ENCODE measurements around the gene HTRA1. TPM values are rescaled to one million over a fixed set of nuclear protein-coding genes. Genes with fewer than 3 reads are reported as not detected.
A peak's percentile ranks its signal among the peaks of the same experiment; 100 is the strongest.

HTRA1 gene
- total RNA-seq, 2 donors from 2014 or later: 14.6 to 37.0 TPM

DNA sequence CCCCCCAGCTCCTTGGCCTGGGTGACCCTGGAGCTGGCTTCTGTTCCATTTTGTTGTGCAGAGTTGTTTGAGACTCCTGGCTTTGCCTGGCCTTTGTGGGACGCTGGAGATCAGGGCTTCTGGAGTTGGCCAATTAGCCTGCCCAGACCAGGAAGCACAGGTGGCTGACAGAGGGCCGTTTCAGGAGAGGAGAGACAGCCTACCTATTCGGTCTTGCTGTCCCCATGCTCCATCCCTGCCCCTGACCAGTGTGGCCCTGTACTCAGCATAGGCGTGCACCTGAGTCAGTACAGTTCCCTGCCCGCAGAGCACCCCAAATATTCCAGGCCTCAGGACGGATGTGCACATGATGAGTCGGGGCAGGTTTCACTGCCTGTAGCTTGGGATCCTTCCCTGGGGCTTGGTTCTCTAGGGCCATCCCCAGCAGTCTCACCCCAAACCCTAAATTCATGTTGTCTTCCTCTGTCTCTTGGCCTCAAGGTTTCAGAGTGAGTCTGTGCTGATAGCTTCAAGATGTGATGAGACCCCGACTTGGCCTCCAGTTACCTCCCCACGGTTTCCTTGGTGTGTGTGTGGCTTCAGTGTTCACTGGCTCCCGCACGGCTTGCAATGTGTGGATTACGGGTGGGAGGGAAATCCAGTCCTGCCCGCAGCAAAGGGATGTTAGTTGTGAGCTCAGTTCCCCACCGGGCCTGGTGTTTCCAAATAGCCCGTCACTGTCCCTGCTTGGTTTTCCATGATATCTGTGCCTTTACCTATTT lies 44.7 kb downstream of the HTRA1 start:
- ATAC-seq: no peak
- intact Hi-C loops (cut with DNase I, micrococcal nuclease): no loop called here
- no peak for DNase-seq

DNA sequence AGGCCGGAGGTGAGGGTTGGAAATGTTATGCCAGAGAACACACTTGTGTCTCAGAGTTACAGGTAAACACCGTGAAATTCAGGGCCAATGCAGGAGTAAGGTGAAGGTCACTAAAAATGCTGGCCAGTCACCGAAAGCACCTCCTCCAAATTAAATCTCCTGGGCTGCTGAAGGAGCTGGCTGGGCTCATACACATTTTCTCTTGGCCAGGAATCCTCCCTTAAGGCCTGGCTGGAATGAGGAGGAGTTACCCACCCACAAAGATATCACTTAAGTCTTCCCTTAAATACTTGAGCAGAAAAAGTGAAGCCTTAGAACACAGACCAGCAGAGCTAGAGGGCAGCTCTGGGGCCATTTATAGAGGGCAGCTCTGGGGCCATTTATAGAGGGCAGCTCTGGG lies 46.3 kb downstream of the HTRA1 start:
- intact Hi-C loops (cut with DNase I, micrococcal nuclease): no loop called here
- ATAC-seq: no peak
- DNase-seq: no peak

DNA sequence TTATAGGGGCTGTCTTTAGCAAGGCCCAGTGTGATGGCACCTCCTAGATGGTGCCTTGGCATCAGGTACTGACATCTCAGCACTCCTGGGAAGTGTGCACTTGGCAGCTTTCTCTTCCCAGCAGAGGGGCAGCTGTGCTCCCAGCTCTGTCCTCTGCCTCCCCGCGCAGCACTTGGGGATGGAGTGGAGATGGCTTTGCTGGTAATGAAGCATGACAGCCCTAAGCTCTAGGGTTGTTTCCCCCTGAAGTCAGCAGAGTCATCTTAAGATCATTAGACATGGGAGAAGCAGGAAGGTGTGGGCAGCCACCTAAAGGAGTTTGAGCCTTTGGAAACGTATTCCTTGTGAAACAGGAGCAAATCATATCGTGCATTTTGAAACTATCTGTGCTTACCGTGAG lies 46.7 kb downstream of the HTRA1 start:
- intact Hi-C loops (cut with DNase I, micrococcal nuclease): no loop called here
- DNase-seq: no peak
- no peak for ATAC-seq

DNA sequence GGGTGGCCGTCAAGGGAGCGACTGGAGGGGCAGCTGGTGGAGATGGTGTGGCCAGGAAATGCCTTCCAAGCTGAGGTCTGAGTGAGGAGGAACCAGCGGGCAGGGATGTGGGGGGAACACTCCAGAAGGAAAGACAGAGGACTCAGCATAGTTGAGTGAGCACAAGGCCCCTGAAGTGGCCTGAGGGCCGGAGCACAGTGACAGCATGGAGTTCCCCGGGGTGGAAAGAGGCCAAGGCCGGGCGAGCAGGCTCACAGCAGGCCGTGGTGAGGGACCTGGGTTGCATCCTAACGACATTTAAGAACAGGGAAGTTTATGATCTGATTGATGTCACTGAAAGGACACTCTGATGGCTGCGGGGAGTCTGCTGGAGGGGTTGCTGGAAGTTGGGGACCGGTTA lies 48.0 kb downstream of the HTRA1 start:
- intact Hi-C loops (cut with DNase I, micrococcal nuclease): no loop called here
- ATAC-seq: no peak
- DNase-seq: no peak

DNA sequence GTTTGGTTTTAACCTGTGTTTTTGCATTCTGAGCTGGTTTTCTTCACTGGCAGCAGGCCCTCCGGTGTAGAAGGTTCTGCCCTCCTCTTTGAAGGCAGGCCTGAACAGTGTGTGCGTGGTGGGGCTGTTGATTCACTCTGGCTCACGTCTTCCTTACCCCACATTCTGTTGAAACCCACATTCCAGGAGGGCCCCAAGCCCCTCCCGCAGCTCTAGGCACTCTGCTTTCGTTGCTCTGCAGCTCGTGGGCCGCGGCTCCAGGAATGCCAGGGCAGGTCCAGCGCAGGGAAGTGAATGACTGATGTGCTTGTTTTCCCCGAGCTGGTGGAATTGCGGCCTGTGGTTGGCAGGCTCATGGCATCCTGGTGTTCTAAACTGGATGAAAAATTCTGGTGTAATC lies 49.0 kb downstream of the HTRA1 start:
- intact Hi-C loops (cut with DNase I, micrococcal nuclease): no loop called here
- ATAC-seq (no peak), DNase-seq (no peak)

DNA sequence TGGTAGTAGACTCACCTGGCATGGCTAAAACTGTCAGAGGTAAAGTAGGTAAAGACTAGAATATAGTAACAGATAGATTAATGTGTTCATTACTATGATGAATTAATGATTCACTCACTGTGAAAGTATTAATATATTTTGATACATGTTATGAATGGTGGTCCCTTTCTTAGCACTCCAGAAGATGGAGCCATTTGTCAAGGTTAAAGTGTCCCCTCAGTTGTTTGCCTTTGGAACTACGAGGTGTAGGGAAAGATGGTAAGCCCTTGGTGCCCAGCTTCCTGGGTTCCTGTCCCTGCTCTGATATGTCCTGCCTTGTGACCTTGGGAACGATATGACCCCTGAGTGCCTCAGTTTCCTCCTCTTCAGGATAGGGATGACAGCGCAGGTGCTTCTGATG lies 49.4 kb downstream of the HTRA1 start:
- ATAC-seq (no peak), DNase-seq (no peak)
- intact Hi-C loops (cut with DNase I, micrococcal nuclease): no loop called here

DNA sequence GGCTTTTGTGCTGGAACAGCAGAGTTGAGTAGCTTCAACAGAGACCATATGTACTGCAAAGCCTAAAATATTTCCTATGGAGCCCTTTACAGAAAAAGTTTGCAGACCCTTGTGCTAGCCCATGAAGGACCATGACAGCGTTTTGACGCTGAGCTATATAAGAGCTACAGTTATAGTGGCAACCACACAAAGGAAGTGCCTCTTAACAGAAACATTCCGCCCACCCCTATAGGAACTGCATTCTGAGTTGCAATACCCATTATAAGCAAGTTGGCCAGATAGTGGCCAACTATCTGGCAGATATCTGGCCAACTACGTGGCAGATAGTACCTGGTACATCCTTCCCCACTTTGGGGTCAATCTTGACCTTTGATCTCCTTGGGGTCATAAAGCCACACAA lies 51.7 kb downstream of the HTRA1 start:
- DNase-seq (no peak), ATAC-seq (no peak)
- intact Hi-C loops (cut with DNase I, micrococcal nuclease): no loop called here

DNA sequence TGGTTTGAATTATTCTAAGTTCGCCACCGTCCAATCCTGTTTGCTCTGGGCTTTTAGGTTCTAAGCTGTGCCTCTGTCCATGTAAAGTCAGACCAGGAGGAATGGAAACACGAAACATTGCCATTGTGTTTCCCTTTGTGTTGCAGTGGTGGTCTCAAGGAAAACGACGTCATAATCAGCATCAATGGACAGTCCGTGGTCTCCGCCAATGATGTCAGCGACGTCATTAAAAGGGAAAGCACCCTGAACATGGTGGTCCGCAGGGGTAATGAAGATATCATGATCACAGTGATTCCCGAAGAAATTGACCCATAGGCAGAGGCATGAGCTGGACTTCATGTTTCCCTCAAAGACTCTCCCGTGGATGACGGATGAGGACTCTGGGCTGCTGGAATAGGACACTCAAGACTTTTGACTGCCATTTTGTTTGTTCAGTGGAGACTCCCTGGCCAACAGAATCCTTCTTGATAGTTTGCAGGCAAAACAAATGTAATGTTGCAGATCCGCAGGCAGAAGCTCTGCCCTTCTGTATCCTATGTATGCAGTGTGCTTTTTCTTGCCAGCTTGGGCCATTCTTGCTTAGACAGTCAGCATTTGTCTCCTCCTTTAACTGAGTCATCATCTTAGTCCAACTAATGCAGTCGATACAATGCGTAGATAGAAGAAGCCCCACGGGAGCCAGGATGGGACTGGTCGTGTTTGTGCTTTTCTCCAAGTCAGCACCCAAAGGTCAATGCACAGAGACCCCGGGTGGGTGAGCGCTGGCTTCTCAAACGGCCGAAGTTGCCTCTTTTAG lies 52.9 kb downstream of the HTRA1 start:
- intact Hi-C loops (cut with DNase I, micrococcal nuclease): no loop called here
- DNase-seq: no peak
- ATAC-seq: no peak

DNA sequence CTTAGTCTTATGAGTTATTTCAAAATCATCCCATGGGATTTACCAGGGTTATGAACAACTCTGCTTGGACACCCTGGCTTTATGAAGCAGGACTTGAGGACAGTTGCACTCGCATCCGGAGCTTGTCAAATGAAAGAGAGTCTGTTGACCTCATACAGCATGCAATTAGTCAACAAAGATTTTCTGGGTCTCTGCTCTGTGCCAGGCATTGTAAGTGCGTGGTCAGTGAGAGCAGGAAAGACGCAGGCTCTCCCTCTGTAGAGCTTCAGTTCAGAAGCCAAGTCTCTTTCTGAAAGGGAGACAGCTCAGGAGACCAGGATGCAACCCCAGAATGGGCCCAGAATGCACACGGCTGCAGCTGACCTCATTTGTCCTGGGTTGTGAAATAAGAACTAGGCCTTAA lies 53.7 kb downstream of the HTRA1 start:
- intact Hi-C loops (cut with DNase I, micrococcal nuclease): no loop called here
- DNase-seq (no peak), ATAC-seq (no peak)

DNA sequence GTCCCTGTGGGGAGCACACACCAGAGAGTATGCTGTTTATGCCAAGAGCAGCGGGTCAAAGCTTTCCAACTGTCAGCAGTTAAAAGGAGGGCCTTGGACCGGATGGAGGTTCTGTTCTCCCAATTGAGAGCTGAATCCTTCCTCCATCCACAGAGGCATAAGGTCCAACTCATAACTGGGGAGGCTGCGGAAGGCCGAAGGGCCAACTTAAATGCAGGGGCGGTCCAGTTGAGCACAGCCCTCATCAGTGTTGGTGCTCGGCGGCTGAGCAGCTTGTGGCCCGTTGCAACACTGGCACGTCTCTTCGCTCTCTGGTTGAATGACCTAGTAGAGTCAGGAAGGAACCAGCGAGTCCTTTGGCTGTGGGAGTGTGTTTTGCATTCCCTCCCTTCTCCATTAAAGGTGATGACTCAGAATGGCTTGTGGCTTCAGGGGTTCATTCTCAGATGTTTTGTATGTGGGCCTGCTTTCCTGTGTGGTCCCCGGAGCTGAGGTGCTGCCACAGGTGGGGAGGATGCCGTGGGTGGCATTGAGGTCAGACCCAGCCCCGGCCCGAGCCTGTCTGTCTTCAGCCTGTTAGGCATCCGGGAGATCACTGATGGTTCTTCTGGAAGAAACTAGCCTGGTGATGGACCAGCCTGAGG lies 54.4 kb downstream of the HTRA1 start:
- ATAC-seq (no peak), DNase-seq (no peak)
- intact Hi-C loops (cut with DNase I, micrococcal nuclease): no loop called here

DNA sequence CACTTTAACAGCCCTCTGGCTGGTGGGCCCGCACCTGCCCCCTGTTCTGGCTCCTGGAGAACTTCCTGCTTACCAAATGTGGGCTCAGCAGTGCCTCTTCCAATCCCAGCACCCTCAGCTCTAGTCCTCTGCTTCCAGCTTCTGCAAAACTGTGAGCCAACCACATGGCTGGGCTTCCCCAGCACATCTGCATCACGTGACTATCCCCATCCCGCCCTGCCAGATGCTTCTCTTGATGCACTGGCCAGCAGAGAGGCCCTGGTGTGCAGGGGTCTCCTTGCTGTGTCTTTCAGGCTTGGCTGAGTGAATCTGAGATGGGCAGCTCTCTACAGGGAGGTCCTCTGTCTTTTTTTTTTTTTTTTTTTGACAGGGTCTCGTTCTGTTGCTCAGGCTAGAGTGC lies 55.4 kb downstream of the HTRA1 start:
- no peak for ATAC-seq
- no peak for DNase-seq
- intact Hi-C loops (cut with DNase I, micrococcal nuclease): no loop called here

DNA sequence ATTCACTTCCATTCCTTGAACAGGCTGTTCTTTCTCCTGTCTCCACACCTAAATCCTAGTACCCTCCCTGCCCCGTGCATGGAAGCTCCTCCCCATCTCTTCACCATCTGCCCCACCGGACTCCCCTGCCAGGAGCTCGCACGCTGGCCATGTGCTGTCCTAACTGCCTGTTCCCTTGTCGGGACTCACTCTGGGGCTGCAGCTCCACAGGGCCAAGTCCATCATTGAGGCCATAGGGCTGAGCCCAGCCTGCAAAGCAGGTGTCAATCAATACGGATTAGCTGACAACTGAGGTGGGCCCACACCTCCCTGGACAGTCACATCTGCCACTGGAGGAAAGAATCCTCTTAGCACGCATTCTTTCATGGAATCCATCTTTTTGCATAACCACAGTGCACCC lies 57.8 kb downstream of the HTRA1 start:
- intact Hi-C loops (cut with DNase I, micrococcal nuclease): no loop called here
- DNase-seq (peak in 1 of 2 donors; percentile 13), ATAC-seq (no peak)

DNA sequence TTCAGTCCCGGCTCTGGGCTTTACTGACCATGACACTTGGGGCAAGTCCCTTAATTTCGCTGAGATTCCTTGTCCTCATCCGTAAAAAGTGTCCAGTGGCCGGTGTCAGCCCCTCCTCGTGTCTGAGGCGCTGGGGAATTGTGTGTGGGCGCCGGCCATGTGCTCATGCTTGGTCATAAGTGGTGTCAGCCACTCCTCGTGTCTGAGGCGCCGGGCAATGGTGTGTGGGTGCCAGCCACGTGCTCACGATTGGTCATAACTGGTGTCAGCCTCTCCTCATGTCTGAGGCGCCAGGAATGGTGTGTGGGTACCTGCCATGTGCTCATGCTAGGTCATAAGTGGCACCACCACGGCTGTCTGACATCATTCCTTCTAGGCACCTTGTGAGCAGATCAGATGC lies 58.5 kb downstream of the HTRA1 start:
- intact Hi-C loops (cut with DNase I, micrococcal nuclease): no loop called here
- DNase-seq: peak in 1 of 2 donors; percentile 18

DNA sequence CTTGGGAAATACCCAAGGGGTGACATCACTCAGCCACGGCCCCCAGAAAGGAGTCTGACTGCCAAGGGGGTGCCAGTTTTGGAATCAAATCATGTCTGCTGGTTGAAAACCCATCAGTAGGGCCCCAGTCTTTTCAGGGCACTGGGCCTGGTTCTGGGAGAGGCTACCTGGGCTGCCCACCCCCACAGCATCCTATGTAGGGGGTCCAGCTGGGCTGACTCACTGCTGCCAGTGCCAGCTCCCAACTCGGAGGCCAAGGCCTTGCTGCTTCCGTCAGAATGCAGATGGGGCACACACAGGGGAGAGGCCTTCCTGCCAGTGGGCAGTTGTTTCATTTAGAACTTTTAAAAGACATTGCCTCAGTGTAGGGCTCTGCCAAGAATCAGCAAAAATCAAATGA lies 59.7 kb downstream of the HTRA1 start:
- ATAC-seq: no peak
- intact Hi-C loops (cut with DNase I, micrococcal nuclease): no loop called here
- no peak for DNase-seq

More for the DNA sequence above, 58.5 kb downstream of the HTRA1 start:
- no peak for ATAC-seq

DNA sequence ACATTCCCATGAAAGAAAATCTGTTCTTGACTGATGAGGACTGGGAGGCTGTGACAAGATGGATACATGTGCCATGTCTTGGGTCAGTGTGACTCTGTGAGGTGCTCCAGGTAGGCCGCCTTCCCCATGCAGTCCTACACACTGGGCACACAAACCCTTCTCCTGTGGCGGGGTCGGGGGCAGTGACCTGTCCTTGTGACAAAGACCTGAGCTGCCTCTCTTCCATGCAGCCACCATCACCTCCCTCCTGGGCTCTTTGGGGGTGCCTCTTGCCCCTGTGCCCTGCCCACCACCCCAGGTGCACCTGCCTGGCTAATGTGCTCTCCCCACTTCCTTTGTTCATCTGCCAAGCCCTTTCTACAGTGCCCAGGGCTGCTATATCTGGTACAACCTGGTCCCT lies 63.5 kb downstream of the HTRA1 start:
- intact Hi-C loops (cut with DNase I, micrococcal nuclease): no loop called here
- no peak for ATAC-seq
- DNase-seq: peak in 1 of 2 donors; percentile 18

DNA sequence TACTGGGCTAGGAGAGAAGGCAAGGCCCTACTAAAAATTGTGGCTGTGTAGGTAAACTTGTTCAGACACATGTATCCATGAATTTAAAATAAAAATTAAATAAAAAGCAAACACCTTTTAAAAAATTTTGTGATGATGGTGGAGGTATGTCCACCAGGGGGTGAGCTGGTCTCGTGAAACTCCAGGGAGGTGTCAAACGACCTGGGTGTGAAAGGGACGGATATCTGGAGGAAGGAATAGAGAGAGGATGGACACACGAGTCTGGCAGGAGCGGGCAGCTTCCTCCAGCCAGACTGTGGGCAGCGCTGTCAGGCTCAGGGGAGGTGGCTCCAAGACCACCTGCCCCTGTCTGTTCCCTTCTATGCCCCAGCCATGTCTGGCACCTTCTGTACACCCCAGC lies 64.4 kb downstream of the HTRA1 start:
- intact Hi-C loops (cut with DNase I, micrococcal nuclease): no loop called here
- ATAC-seq: peak; percentile 97
- DNase-seq: peak; percentile 41 to 54

DNA sequence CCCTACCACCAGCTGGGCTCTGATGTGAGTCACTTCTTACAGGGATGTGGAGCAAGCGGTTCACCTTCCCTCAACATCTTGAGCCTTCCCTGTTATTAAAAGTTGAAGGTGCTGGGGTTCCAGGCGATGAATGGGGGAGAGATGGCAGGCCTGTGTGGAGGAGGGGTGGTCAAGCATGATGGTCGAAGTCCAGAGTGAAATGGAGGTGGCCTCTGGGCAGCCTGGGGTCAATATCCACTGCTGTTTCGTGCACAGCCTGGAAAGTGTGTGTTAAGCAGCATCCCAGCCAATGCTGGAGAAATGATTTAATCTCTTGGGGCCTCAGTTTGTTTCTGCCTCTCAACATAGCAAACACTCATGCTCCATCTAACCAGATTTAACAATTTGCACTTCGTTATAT lies 65.5 kb downstream of the HTRA1 start:
- ATAC-seq: no peak

DNA sequence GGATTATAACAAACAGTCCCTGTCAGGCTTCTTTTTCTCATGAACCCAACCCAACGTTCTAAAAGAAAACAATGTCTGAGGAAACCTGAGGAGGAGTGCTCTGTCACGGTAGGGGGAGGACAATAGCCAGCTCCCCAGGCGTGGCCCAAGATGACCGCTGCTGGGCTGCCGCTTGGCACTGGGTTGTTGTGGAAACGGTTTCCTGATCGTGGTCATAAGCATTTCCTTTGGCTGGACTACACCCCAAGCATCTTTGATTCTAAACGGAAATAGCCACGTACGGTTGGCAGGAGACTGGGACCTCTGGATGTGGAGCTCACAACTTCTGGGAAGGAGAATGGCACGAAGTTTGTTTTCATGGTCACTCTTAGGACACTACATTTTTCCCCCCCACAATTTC lies 68.8 kb downstream of the HTRA1 start:
- no peak for DNase-seq
- intact Hi-C loops (cut with DNase I, micrococcal nuclease): no loop called here
- no peak for ATAC-seq

More for the DNA sequence above, 65.5 kb downstream of the HTRA1 start:
- no peak for DNase-seq
- intact Hi-C loops (cut with DNase I, micrococcal nuclease): no loop called here

DNA sequence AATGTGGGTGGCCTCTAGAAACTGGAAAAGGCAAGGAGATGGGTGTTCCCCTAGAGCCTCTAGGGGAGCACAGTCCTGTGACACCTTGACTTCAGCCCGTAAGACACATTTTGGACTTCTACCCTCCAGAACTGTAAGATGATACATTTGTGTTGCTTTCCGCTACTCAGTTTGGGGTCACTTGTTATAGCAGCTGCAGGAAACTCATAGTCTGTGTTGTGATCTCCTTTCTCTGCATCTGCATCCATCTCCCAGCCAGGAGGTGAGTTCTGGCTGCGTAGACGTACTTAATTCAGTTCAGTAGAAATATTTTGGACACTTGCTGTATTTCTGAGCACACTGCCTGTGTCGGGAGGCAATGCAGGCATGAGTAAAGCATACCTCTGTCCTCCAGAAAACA lies 69.9 kb downstream of the HTRA1 start:
- intact Hi-C loops (cut with DNase I, micrococcal nuclease): no loop called here
- no peak for DNase-seq
- no peak for ATAC-seq

DNA sequence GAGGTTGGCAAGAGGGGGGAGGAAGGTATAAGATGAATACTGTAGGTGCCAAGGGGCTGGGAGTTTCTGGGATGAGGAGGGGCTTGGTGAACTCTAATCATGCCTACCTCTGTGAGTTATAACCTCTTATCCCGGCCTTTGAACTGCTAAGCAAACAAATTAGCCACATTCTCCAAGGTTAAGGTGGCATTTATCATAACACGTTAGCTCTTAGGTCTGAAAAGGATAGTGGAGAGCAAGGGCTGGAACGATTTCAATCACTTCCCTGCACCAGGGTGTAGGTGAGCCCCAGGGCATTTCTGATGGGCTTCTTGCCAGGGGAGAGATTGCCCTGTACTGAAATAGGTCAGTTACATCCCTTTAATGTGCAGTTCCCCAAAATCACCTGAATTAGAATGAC lies 70.6 kb downstream of the HTRA1 start:
- DNase-seq: peak in 1 of 2 donors; percentile 71
- intact Hi-C loops (cut with DNase I, micrococcal nuclease): no loop called here
- peak; percentile 64 for ATAC-seq

All from left colon (tissue), 2 donors.